Ishikawa (cell line): Measurements from ENCODE around the gene CHAC1.

Experiments used
- CEBPB ChIP-seq: IDR thresholded peaks from 2 replicates; pipeline ENCODE4 v1.6.1; 2012
- CREB1 ChIP-seq: IDR thresholded peaks from 2 replicates; pipeline ENCODE4 v1.6.1; 2012; ENCODE audit warnings: low read depth
- EGR1 ChIP-seq: IDR thresholded peaks from 2 replicates; pipeline ENCODE4 v1.6.1; 2012
- EP300 ChIP-seq: IDR thresholded peaks from 2 replicates; pipeline ENCODE4 v1.6.1; 2012; ENCODE audit warnings: borderline replicate concordance
- FOXM1 ChIP-seq: IDR thresholded peaks from 2 replicates; pipeline ENCODE4 v1.6.1; 2012; ENCODE audit warnings: low read depth, borderline replicate concordance
- MAX ChIP-seq: IDR thresholded peaks from 2 replicates; pipeline ENCODE4 v1.6.1; 2012
- RAD21 ChIP-seq: IDR thresholded peaks from 2 replicates; pipeline ENCODE4 v1.6.1; 2012; ENCODE audit warnings: low read depth
- TAF1 ChIP-seq: IDR thresholded peaks from 2 replicates; pipeline ENCODE4 v1.6.1; 2012; ENCODE audit warnings: low read depth, mild to moderate bottlenecking
- TCF12 ChIP-seq: IDR thresholded peaks from 2 replicates; pipeline ENCODE4 v1.6.1; 2012; ENCODE audit warnings: low read depth
- YY1 ChIP-seq: IDR thresholded peaks from 2 replicates; pipeline ENCODE4 v1.6.1; 2012; ENCODE audit warnings: low read depth
- ZBTB7A ChIP-seq: IDR thresholded peaks from 2 replicates; pipeline ENCODE4 v1.6.1; 2012; ENCODE audit warnings: low read depth

- no peak for TF ChIP-seq EP300
- no peak for TF ChIP-seq EGR1
- TF ChIP-seq CREB1 = no peak
- no peak for TF ChIP-seq RAD21
- TF ChIP-seq FOXM1 = no peak
- no peak for TF ChIP-seq ZBTB7A
- TF ChIP-seq YY1 = no peak
- no peak for TF ChIP-seq MAX
- no peak for TF ChIP-seq CEBPB
- no peak for TF ChIP-seq TCF12
- TF ChIP-seq TAF1 = no peak
Observed at GRCh38 chr15:41001524-41002214, 48.4 kb downstream of the CHAC1 start.
